Kidney (tissue), 14 donors: ENCODE results near the gene STAMBP. TPM values are rescaled to one million over a fixed set of nuclear protein-coding genes. Genes with fewer than 3 reads are reported as not detected.

Experiments
- DNase-seq, 5 donors: peaks; one replicate each; pipeline ENCODE4 v3.0.0-alpha.2; 2013 to 2020
- FAIRE-seq: peaks from 2 replicates; lab custom pipeline; 2012; peaks lifted over from hg19 to GRCh38; lab: Jason Lieb, UNC
- H3K27ac ChIP-seq, 2 donors: one replicate each; pipeline ENCODE4 v1.7.0; 2013; ENCODE audit warnings: low read depth in 2 of 2, low read length in 2 of 2, inconsistent platforms in 1 of 2
- H3K27me3 ChIP-seq: one replicate; pipeline ENCODE4 v1.7.1; 2013; ENCODE audit warnings: low read length, inconsistent platforms; ENCODE audit not compliant: control insufficient read depth, insufficient read depth
- H3K36me3 ChIP-seq, 3 donors: one replicate each; pipeline versions ENCODE4 v1.7.0 to v1.7.1; 2013; ENCODE audit warnings: low read length in 3 of 3, control low read depth in 1 of 3, inconsistent platforms in 1 of 3; ENCODE audit not compliant: insufficient read depth in 3 of 3, control insufficient read depth in 2 of 3
- H3K4me1 ChIP-seq, 3 donors: one replicate each; pipeline versions ENCODE4 v1.7.0 to v1.7.1; 2013; ENCODE audit warnings: low read length in 3 of 3, inconsistent platforms in 1 of 3, low read depth in 1 of 3; ENCODE audit not compliant: control insufficient read depth in 2 of 3, insufficient read depth in 2 of 3
- H3K4me3 ChIP-seq, 3 donors: one replicate each; pipeline versions ENCODE4 v1.7.0 to v1.8.1; 2013; ENCODE audit warnings: low read length in 3 of 3, control low read depth in 1 of 3, inconsistent platforms in 1 of 3
- H3K9ac ChIP-seq, 3 donors: one replicate each; pipeline versions ENCODE4 v1.7.0 to v1.7.1; 2013; ENCODE audit warnings: low read length in 3 of 3, control low read depth in 1 of 3, inconsistent platforms in 1 of 3
- H3K9me3 ChIP-seq, 3 donors: one replicate each; pipeline versions ENCODE4 v1.7.0 to v1.7.1; 2013; ENCODE audit warnings: low read length in 3 of 3, control low read depth in 1 of 3, inconsistent platforms in 1 of 3; ENCODE audit not compliant: control insufficient read depth in 2 of 3, insufficient read depth in 1 of 3
- CTCF ChIP-seq: IDR thresholded peaks from 3 replicates; pipeline ENCODE4 v1.5.1; 2012; ENCODE audit warnings: mild to moderate bottlenecking, moderate library complexity, borderline replicate concordance; ENCODE audit not compliant: insufficient read depth; ENCODE audit errors: extremely low read depth
- intact Hi-C: fragments of 100-400 bp; cut with DNase I; formaldehyde crosslinking; loops from one replicate; pipeline ENCODE4 v1.11.1; 2022
- polyA plus RNA-seq: library from polyadenylated mRNA; stranded (reverse); fragments of 350-450 nt; fragmentation: Illumina TruSeq; extraction: RNeasy Lipid Tissue Mini Kit (QIAGEN cat#74804); gene quantifications from one replicate; pipeline ENCODE4 v1.2.3, GENCODE V29; 2014; ENCODE audit warnings: low read depth, low replicate concordance; ENCODE audit not compliant: insufficient read depth
- total RNA-seq: library from RNA; stranded (reverse); fragmentation: NEBNext Ultra II Directional; extraction: Animal tissue kit (Norgen Biotek cat#: 25700); gene quantifications from one replicate; pipeline ENCODE4 v1.2.1, GENCODE V29; 2021
- donor health status: control.
- donor health status: control.
- donor health status: control.
- donor health status: control.
- donor health status: control.
- donor health status: DM: yes; HTN: yes; CAD: no.
- donor health status: Normal renal cell carcinoma (clear cell type).

The STAMBP gene
- total and polyA plus RNA-seq, 2 donors from 2014 or later: 34.8 to 58.9 TPM

- FAIRE-seq: no peak
- H3K4me3 ChIP-seq: no peak overlapping the region
- no peaks in the 10 kb centered on the region for H3K27me3 ChIP-seq
- no peak overlapping the region for H3K9ac ChIP-seq
- peaks cover 1 to 19% (median 4%) of the 10 kb centered on the region in 3 donors for H3K36me3 ChIP-seq
- no peak for DNase-seq
- no peaks in the 10 kb centered on the region for H3K9me3 ChIP-seq
- TF ChIP-seq CTCF: no peak
- H3K4me1 ChIP-seq: no peaks in the 10 kb centered on the region
- no peak overlapping the region for H3K27ac ChIP-seq
- intact Hi-C loops: no loop called here
Measured at GRCh38 chr2:73839653-73840411, 11.1 kb downstream of the STAMBP start.

- no peak for FAIRE-seq
- intact Hi-C loops: no loop called here
- no peaks in the 10 kb centered on the region for H3K27me3 ChIP-seq
- peaks cover 8 to 37% (median 13%) of the 10 kb centered on the region in 3 donors for H3K36me3 ChIP-seq
- no peak overlapping the region for H3K4me3 ChIP-seq
- no peaks in the 10 kb centered on the region for H3K9me3 ChIP-seq
- no peaks in the 10 kb centered on the region for H3K4me1 ChIP-seq
- TF ChIP-seq CTCF: no peak
- H3K9ac ChIP-seq: no peak overlapping the region
- DNase-seq: no peak
- H3K27ac ChIP-seq: no peak overlapping the region
Measured at GRCh38 chr2:73841912-73842738, 13.4 kb downstream of the STAMBP start.

- TF ChIP-seq CTCF: no peak
- H3K27ac ChIP-seq: no peak overlapping the region
- intact Hi-C loops: no loop called here
- H3K27me3 ChIP-seq: no peaks in the 10 kb centered on the region
- H3K9ac ChIP-seq: no peak overlapping the region
- no peak for DNase-seq
- no peaks in the 10 kb centered on the region for H3K9me3 ChIP-seq
- no peak for FAIRE-seq
- peaks cover 14 to 43% (median 19%) of the 10 kb centered on the region in 3 donors for H3K36me3 ChIP-seq
- no peaks in the 10 kb centered on the region for H3K4me1 ChIP-seq
- H3K4me3 ChIP-seq: no peak overlapping the region
Measured at GRCh38 chr2:73842739-73843019, 13.9 kb downstream of the STAMBP start.
